HepG2 (cell line): ENCODE measurements around the gene C3orf22. TPM values are rescaled to one million over a fixed set of nuclear protein-coding genes. Genes with fewer than 3 reads are reported as not detected.

Source experiments
- AKAP8 ChIP-seq: sonication (generic); formaldehyde crosslinking; IDR thresholded peaks from 2 replicates; pipeline ENCODE4 v1.5.1; 2020; ENCODE audit warnings: mild to moderate bottlenecking, missing genetic modification reagents
- ARHGAP35 ChIP-seq: sonication (generic); formaldehyde crosslinking; IDR thresholded peaks from 2 replicates; pipeline ENCODE4 v1.9.0; 2022; ENCODE audit warnings: mild to moderate bottlenecking, inconsistent platforms, moderate library complexity, missing genetic modification reagents, borderline replicate concordance
- FIP1L1 ChIP-seq: fragments of 200-400 bp; formaldehyde crosslinking; IDR thresholded peaks from 2 replicates; pipeline ENCODE4 v1.6.1; 2018; ENCODE audit warnings: low read depth, mild to moderate bottlenecking, low read length, moderate library complexity, borderline replicate concordance; ENCODE audit not compliant: insufficient read depth
- GTF2F1 ChIP-seq: fragments of 150-350 bp; IDR thresholded peaks from 2 replicates; pipeline ENCODE4 v1.6.1; 2014; ENCODE audit warnings: low read length
- HDAC2 ChIP-seq: sonication (generic); formaldehyde crosslinking; IDR thresholded peaks from 2 replicates; pipeline ENCODE4 v1.4.0; 2020; ENCODE audit warnings: missing genetic modification reagents
- IKZF5 ChIP-seq: IDR thresholded peaks from 2 replicates; pipeline ENCODE4 v1.6.1; 2018; ENCODE audit warnings: missing genetic modification reagents, mild to moderate bottlenecking, missing compliant biosample characterization
- KDM1A ChIP-seq: IDR thresholded peaks from 2 replicates; pipeline ENCODE4 v1.6.1; 2016; ENCODE audit warnings: missing compliant biosample characterization
- KLF16 ChIP-seq, 2 experiments: sonication (generic) in 1 of 2; formaldehyde crosslinking in 1 of 2; IDR thresholded peaks; 2 replicates each; pipeline versions ENCODE4 v1.6.1 to v1.8.0; 2016 to 2023; ENCODE audit warnings: missing genetic modification reagents in 2 of 2, missing compliant biosample characterization in 1 of 2
- MBD4 ChIP-seq: IDR thresholded peaks from 2 replicates; pipeline ENCODE4 v1.6.1; 2012; ENCODE audit warnings: low read length, inconsistent platforms, borderline replicate concordance
- PAWR ChIP-seq: sonication (generic); formaldehyde crosslinking; IDR thresholded peaks from 2 replicates; pipeline ENCODE4 v1.4.0; 2020; ENCODE audit warnings: missing genetic modification reagents, mild to moderate bottlenecking, borderline replicate concordance
- PCBP1 ChIP-seq: fragments of 200-400 bp; formaldehyde crosslinking; IDR thresholded peaks from 2 replicates; pipeline ENCODE4 v1.6.1; 2017; ENCODE audit warnings: mild to moderate bottlenecking, low read depth, low read length, borderline replicate concordance
- POGZ ChIP-seq: sonication (generic); formaldehyde crosslinking; IDR thresholded peaks from 2 replicates; pipeline ENCODE4 v1.4.0; 2020; ENCODE audit warnings: mild to moderate bottlenecking, missing genetic modification reagents
- SNRNP70 ChIP-seq: fragments of 200-400 bp; formaldehyde crosslinking; IDR thresholded peaks from 2 replicates; pipeline ENCODE4 v1.6.1; 2017; ENCODE audit warnings: mild to moderate bottlenecking, low read depth, low read length, moderate library complexity
- SOX5 ChIP-seq: IDR thresholded peaks from 2 replicates; pipeline ENCODE4 v1.6.1; 2016; ENCODE audit warnings: borderline replicate concordance
- STAT5B ChIP-seq: sonication (generic); formaldehyde crosslinking; IDR thresholded peaks from 2 replicates; pipeline ENCODE4 v1.4.0; 2020; ENCODE audit warnings: missing genetic modification reagents
- TCF12 ChIP-seq, 2 experiments: fragments of 450-650 bp in 1 of 2; sonication (generic) in 1 of 2; formaldehyde crosslinking in 1 of 2; IDR thresholded peaks; 2 replicates each; pipeline versions ENCODE4 v1.6.1 to v1.8.0; 2017 to 2022; ENCODE audit warnings: antibody characterized with exemption in 1 of 2, mild to moderate bottlenecking in 1 of 2, missing genetic modification reagents in 1 of 2, moderate library complexity in 1 of 2
- ZC3H4 ChIP-seq: sonication (generic); formaldehyde crosslinking; IDR thresholded peaks from 2 replicates; pipeline ENCODE4 v1.4.0; 2020; ENCODE audit warnings: missing genetic modification reagents, borderline replicate concordance
- ZNF441 ChIP-seq: sonication (generic); formaldehyde crosslinking; IDR thresholded peaks from 2 replicates; pipeline ENCODE4 v1.7.0; 2021; ENCODE audit warnings: missing genetic modification reagents, borderline replicate concordance
- ZNF530 ChIP-seq: sonication (generic); formaldehyde crosslinking; IDR thresholded peaks from 2 replicates; pipeline ENCODE4 v1.5.0; 2020; ENCODE audit warnings: low read depth, mild to moderate bottlenecking, missing genetic modification reagents
- ZNF543 ChIP-seq: sonication (generic); formaldehyde crosslinking; IDR thresholded peaks from 2 replicates; pipeline ENCODE4 v1.4.0; 2020; ENCODE audit warnings: mild to moderate bottlenecking, missing genetic modification reagents
- ZNF569 ChIP-seq: sonication (generic); formaldehyde crosslinking; IDR thresholded peaks from 2 replicates; pipeline ENCODE4 v1.5.0; 2020; ENCODE audit warnings: mild to moderate bottlenecking, missing genetic modification reagents, moderate library complexity, borderline replicate concordance
- ZNF713 ChIP-seq: sonication (generic); formaldehyde crosslinking; IDR thresholded peaks from 2 replicates; pipeline ENCODE4 v1.4.0; 2020; ENCODE audit warnings: mild to moderate bottlenecking, missing genetic modification reagents
- polyA plus RNA-seq, 8 experiments: library from polyadenylated mRNA; depleted of rRNA in 3 of 8; stranded (reverse) in 7 of 8; unstranded in 1 of 8; fragments of >200 nt; fragmentation: Illumina TruSeq in 4 of 8; extraction: Trizol in 4 of 8; gene quantifications; 2 replicates each; pipeline versions ENCODE4 v1.2.1 to v1.2.3, GENCODE V29; 2011 to 2016; ENCODE audit warnings: low read depth in 4 of 8, missing spikeins in 1 of 8, mixed read lengths in 1 of 8; ENCODE audit not compliant: insufficient read depth in 1 of 8
- total RNA-seq, 5 experiments: library from RNA; depleted of rRNA; stranded (reverse); fragments of >200 nt; fragmentation: Illumina TruSeq; extraction: Trizol; gene quantifications; 2 replicates each; pipeline ENCODE4 v1.2.3, GENCODE V29; 2016; ENCODE audit warnings: low read depth in 1 of 5
- TF ChIP-seq, protein P1 (sequence below): sonication (generic); formaldehyde crosslinking; conservative IDR thresholded peaks from 2 replicates; pipeline ENCODE4 v1.4.0; 2020; ENCODE audit warnings: missing genetic modification reagents
- TF ChIP-seq, protein P2 (sequence below): IDR thresholded peaks from 2 replicates; pipeline ENCODE4 v1.6.1; 2012; ENCODE audit warnings: inconsistent platforms
- TF ChIP-seq, protein P3 (sequence below): sonication (generic); formaldehyde crosslinking; IDR thresholded peaks from 2 replicates; pipeline ENCODE4 v1.5.0; 2020; ENCODE audit warnings: mild to moderate bottlenecking, missing genetic modification reagents, moderate library complexity
- TF ChIP-seq, protein P4 (sequence below): sonication (generic); formaldehyde crosslinking; IDR thresholded peaks from 2 replicates; pipeline ENCODE4 v1.5.1; 2020; ENCODE audit warnings: missing genetic modification reagents, mild to moderate bottlenecking, borderline replicate concordance

Gene C3orf22
- total and polyA plus RNA-seq, 2 of the 13 experiments (the other 11 are each of a cell fraction or from before 2014, with no cell fraction given) = not detected

DNA sequence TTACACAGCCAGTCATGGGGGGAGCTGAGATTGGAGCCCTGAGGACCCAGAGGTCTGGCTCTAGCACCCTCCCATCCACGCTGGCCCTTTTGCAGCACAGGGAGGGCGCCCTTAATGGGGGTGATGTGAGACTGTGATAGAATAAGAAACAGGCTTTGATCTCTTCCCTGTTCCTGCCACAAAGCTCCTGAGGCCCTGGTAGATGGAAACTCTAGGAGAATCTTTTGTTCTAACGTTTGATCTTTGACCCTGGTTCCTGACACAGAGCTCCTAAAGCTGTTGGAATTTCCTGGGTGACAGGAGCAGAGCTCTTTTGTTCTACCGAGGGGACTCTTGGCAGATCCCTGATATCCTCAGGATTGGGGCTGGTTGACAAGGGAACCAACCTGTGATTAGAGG, 40.0 kb downstream of the C3orf22 start (continued):
- no peak; the same call in 1 of the 2 replicates for TF ChIP-seq IKZF5 (CRISPR knock-in tag)
- no peak for TF ChIP-seq TCF12 (IDR thresholded peaks at IDR 0.05)
- TF ChIP-seq TCF12 (CRISPR knock-in tag; IDR thresholded peaks at IDR 0.05) = no peak
- no peak for TF ChIP-seq GTF2F1
- no peak for TF ChIP-seq ZC3H4
- TF ChIP-seq, protein P1, sequence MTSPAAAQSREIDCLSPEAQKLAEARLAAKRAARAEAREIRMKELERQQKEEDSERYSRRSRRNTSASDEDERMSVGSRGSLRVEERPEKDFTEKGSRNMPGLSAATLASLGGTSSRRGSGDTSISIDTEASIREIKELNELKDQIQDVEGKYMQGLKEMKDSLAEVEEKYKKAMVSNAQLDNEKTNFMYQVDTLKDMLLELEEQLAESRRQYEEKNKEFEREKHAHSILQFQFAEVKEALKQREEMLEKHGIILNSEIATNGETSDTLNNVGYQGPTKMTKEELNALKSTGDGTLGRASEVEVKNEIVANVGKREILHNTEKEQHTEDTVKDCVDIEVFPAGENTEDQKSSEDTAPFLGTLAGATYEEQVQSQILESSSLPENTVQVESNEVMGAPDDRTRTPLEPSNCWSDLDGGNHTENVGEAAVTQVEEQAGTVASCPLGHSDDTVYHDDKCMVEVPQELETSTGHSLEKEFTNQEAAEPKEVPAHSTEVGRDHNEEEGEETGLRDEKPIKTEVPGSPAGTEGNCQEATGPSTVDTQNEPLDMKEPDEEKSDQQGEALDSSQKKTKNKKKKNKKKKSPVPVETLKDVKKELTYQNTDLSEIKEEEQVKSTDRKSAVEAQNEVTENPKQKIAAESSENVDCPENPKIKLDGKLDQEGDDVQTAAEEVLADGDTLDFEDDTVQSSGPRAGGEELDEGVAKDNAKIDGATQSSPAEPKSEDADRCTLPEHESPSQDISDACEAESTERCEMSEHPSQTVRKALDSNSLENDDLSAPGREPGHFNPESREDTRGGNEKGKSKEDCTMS (CRISPR knock-in tag) = no peak
- TF ChIP-seq, protein P2, sequence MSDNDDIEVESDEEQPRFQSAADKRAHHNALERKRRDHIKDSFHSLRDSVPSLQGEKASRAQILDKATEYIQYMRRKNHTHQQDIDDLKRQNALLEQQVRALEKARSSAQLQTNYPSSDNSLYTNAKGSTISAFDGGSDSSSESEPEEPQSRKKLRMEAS = no peak
- no peak for TF ChIP-seq SNRNP70
- TF ChIP-seq HDAC2 (CRISPR knock-in tag) = peak; percentile 22; the same call in 1 of the 2 replicates
- no peak for TF ChIP-seq KDM1A (CRISPR knock-in tag)
- no peak for TF ChIP-seq KLF16 (CRISPR knock-in tag; IDR thresholded peaks at IDR 0.05)
- no peak for TF ChIP-seq MBD4
- TF ChIP-seq PCBP1 = no peak
- TF ChIP-seq, protein P3, sequence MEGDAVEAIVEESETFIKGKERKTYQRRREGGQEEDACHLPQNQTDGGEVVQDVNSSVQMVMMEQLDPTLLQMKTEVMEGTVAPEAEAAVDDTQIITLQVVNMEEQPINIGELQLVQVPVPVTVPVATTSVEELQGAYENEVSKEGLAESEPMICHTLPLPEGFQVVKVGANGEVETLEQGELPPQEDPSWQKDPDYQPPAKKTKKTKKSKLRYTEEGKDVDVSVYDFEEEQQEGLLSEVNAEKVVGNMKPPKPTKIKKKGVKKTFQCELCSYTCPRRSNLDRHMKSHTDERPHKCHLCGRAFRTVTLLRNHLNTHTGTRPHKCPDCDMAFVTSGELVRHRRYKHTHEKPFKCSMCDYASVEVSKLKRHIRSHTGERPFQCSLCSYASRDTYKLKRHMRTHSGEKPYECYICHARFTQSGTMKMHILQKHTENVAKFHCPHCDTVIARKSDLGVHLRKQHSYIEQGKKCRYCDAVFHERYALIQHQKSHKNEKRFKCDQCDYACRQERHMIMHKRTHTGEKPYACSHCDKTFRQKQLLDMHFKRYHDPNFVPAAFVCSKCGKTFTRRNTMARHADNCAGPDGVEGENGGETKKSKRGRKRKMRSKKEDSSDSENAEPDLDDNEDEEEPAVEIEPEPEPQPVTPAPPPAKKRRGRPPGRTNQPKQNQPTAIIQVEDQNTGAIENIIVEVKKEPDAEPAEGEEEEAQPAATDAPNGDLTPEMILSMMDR (CRISPR knock-in tag) = no peak
- 0 out of 2 replicates have a peak, but pooled peaks have one; percentile 24 for TF ChIP-seq ZNF543 (CRISPR knock-in tag)
- TF ChIP-seq ZNF569 (CRISPR knock-in tag) = no peak
- TF ChIP-seq ARHGAP35 = no peak
- TF ChIP-seq STAT5B (CRISPR knock-in tag) = no peak
- TF ChIP-seq, protein P4, sequence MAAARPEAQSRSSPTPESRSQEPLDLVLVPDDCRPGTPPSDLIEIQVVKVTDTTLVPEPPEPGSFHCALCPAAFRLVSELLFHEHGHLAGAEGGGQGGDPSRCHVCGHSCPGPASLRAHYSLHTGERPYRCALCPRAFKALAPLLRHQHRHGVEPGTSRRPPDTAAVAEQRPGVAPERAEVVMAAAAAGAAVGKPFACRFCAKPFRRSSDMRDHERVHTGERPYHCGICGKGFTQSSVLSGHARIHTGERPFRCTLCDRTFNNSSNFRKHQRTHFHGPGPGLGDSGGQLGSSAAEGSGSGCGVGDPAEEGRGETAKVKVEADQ (CRISPR knock-in tag) = no peak
- TF ChIP-seq ZNF530 = no peak
- TF ChIP-seq AKAP8 (CRISPR knock-in tag) = 0 out of 2 replicates have a peak, but pooled peaks have one; percentile 31
- TF ChIP-seq ZNF441 (CRISPR knock-in tag) = no peak
- TF ChIP-seq ZNF713 (CRISPR knock-in tag) = no peak
- no peak for TF ChIP-seq PAWR (CRISPR knock-in tag)
- peak; percentile 97 for TF ChIP-seq SOX5 (CRISPR knock-in tag)
- TF ChIP-seq FIP1L1 = no peak
- no peak for TF ChIP-seq POGZ (CRISPR knock-in tag)
